ENCODE results near the gene KRT32.

DNA sequence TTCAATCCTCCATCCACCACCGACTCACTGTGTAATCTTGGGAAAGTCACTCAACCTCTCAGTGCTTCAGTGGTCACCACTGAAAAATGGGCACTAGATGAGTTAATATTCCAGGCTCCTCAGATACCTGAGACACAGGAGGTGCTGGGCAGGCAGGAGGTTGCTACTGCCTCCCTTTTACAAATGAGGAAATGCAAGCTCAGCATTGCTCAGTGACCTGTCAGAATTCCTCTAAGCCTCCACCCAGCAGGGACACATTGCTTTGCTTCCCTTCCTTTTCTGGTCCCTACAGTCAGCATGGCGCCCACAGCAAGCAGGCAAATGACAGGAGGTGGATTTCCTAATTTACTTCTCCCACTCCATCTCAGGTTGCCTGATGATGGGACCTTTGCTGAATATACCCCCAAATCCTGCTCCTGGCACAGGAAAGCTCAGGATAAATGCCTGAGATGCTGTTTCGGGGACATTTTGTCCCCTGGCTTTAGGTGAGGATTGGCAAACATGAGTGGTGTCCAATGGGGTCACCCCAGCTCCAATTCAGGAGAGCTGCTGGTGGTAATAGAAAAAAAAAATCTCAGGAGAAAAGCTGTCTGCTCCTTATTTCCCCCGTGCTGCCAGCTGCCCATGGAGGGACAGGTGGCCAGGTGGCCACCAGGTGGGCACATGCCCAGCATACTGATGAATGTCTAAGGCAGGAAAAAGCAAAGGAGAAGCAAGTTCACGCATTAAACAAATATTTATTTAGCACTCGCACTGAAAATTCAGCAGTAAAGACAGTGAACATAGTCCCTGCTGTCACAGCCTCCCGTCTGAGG, 43.3 kb upstream of the KRT32 start:
- TF ChIP-seq, protein P1, sequence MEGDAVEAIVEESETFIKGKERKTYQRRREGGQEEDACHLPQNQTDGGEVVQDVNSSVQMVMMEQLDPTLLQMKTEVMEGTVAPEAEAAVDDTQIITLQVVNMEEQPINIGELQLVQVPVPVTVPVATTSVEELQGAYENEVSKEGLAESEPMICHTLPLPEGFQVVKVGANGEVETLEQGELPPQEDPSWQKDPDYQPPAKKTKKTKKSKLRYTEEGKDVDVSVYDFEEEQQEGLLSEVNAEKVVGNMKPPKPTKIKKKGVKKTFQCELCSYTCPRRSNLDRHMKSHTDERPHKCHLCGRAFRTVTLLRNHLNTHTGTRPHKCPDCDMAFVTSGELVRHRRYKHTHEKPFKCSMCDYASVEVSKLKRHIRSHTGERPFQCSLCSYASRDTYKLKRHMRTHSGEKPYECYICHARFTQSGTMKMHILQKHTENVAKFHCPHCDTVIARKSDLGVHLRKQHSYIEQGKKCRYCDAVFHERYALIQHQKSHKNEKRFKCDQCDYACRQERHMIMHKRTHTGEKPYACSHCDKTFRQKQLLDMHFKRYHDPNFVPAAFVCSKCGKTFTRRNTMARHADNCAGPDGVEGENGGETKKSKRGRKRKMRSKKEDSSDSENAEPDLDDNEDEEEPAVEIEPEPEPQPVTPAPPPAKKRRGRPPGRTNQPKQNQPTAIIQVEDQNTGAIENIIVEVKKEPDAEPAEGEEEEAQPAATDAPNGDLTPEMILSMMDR (IDR thresholded peaks at IDR 0.05 in 4 of 5, conservative IDR thresholded peaks at IDR 0.05 in 1 of 5), result no peak
- TF ChIP-seq POLR2A (IDR thresholded peaks at IDR 0.05), result no peak
